PC-3 (cell line): Measurements from ENCODE around the gene CACNA1E. TPM values are rescaled to one million over a fixed set of nuclear protein-coding genes. Genes with fewer than 3 reads are reported as not detected.

Experiments used
- ATAC-seq: fragments of 200-7000 bp; cut with Tn5 transposase; 2 replicates; pipeline ENCODE4 v1.9.1; 2020; ENCODE audit warnings: mild to moderate bottlenecking, moderate library complexity
- BruUV-seq: library from RNA; stranded (reverse); fragments of 400-500 nt; replicated peaks from 2 replicates; lab custom pipeline; 2021; lab: Mats Ljungman, UMichigan
- CTCF ChIA-PET: fragments of 300-600 bp; sonication (Branson Sonifier 250); formaldehyde crosslinking; loops from one replicate; lab custom pipeline; 2022; ENCODE audit warnings: antibody characterized with exemption; lab: Charles Lee
- POLR2A ChIA-PET: fragments of 300-600 bp; sonication (Branson Sonifier 250); formaldehyde crosslinking; loops from one replicate; lab custom pipeline; 2022; ENCODE audit warnings: antibody characterized with exemption; ENCODE audit not compliant: unreplicated experiment; lab: Charles Lee
- DNase-seq: peaks from one replicate; pipeline ENCODE4 v3.0.0-alpha.2; 2015
- H2AFZ ChIP-seq: fragments of 300-600 bp; sonication (generic); 2 replicates; pipeline ENCODE4 v1.6.0; 2016; ENCODE audit warnings: antibody characterized with exemption, low read length
- H3F3A ChIP-seq: fragments of 300-600 bp; sonication (generic); one replicate; pipeline ENCODE4 v1.6.0; 2017; ENCODE audit warnings: antibody characterized with exemption, low read length, control low read depth, mild to moderate bottlenecking; ENCODE audit not compliant: unreplicated experiment
- H3K27ac ChIP-seq: fragments of 300-600 bp; sonication (generic); 2 replicates; pipeline ENCODE4 v1.5.1; 2016; ENCODE audit warnings: mild to moderate bottlenecking, low read length
- H3K27me3 ChIP-seq: fragments of 300-600 bp; sonication (generic); 2 replicates; pipeline ENCODE4 v1.6.1; 2016; ENCODE audit warnings: low read length, mixed read lengths
- H3K36me3 ChIP-seq: fragments of 300-600 bp; sonication (generic); 2 replicates; pipeline ENCODE4 v1.6.1; 2016; ENCODE audit warnings: low read depth, mixed run types, low read length, mixed read lengths
- H3K4me1 ChIP-seq: fragments of 300-600 bp; sonication (generic); 2 replicates; pipeline ENCODE4 v1.5.1; 2016; ENCODE audit warnings: low read length; ENCODE audit not compliant: insufficient read depth
- H3K4me2 ChIP-seq: fragments of 300-600 bp; sonication (generic); 2 replicates; pipeline ENCODE4 v1.6.0; 2016; ENCODE audit warnings: low read length
- H3K4me3 ChIP-seq: fragments of 300-600 bp; sonication (generic); 2 replicates; pipeline ENCODE4 v1.5.1; 2016; ENCODE audit warnings: mild to moderate bottlenecking, low read length, mixed read lengths
- H3K79me2 ChIP-seq: fragments of 300-600 bp; sonication (generic); 2 replicates; pipeline ENCODE4 v1.6.1; 2017; ENCODE audit warnings: low read length, mixed read lengths
- H3K9ac ChIP-seq: fragments of 300-600 bp; sonication (generic); 2 replicates; pipeline ENCODE4 v1.6.0; 2016; ENCODE audit warnings: mild to moderate bottlenecking, low read length
- H3K9me2 ChIP-seq: fragments of 300-600 bp; sonication (generic); replicated peaks from 2 replicates; pipeline ENCODE4 v1.6.1; 2016; ENCODE audit warnings: mixed run types, low read length, mixed read lengths
- H3K9me3 ChIP-seq: fragments of 300-600 bp; sonication (generic); 2 replicates; pipeline ENCODE4 v1.6.1; 2016; ENCODE audit warnings: low read length, mixed read lengths
- H4K20me1 ChIP-seq: fragments of 300-600 bp; sonication (generic); 2 replicates; pipeline ENCODE4 v1.6.1; 2016; ENCODE audit warnings: low read length, mixed read lengths
- EZH2 ChIP-seq: fragments of 300-600 bp; sonication (generic); IDR thresholded peaks from one replicate; pipeline ENCODE4 v1.6.1; 2017; ENCODE audit warnings: antibody characterized with exemption, mild to moderate bottlenecking, low read length; ENCODE audit not compliant: unreplicated experiment
- EZH2phosphoT487 ChIP-seq: fragments of 300-600 bp; sonication (generic); IDR thresholded peaks from 2 replicates; pipeline ENCODE4 v1.6.1; 2018; ENCODE audit warnings: mild to moderate bottlenecking, antibody characterized with exemption, low read length, borderline replicate concordance
- intact Hi-C: fragments of 100-400 bp; cut with micrococcal nuclease; formaldehyde crosslinking; loops from 2 replicates; pipeline ENCODE4 v1.9.0; 2023
- total RNA-seq: library from RNA; depleted of rRNA; stranded (reverse); fragments of >200 nt; gene quantifications from 2 replicates; pipeline ENCODE4 v1.2.3, GENCODE V29; 2014
- TF ChIP-seq, protein P1 (sequence below): fragments of 300-600 bp; sonication (generic); conservative IDR thresholded peaks from 2 replicates; pipeline ENCODE4 v1.5.1; 2017; ENCODE audit warnings: antibody characterized with exemption, low read depth, mild to moderate bottlenecking, low read length

CACNA1E gene
- total RNA-seq, 1 experiment from 2014 or later: not detected

DNA sequence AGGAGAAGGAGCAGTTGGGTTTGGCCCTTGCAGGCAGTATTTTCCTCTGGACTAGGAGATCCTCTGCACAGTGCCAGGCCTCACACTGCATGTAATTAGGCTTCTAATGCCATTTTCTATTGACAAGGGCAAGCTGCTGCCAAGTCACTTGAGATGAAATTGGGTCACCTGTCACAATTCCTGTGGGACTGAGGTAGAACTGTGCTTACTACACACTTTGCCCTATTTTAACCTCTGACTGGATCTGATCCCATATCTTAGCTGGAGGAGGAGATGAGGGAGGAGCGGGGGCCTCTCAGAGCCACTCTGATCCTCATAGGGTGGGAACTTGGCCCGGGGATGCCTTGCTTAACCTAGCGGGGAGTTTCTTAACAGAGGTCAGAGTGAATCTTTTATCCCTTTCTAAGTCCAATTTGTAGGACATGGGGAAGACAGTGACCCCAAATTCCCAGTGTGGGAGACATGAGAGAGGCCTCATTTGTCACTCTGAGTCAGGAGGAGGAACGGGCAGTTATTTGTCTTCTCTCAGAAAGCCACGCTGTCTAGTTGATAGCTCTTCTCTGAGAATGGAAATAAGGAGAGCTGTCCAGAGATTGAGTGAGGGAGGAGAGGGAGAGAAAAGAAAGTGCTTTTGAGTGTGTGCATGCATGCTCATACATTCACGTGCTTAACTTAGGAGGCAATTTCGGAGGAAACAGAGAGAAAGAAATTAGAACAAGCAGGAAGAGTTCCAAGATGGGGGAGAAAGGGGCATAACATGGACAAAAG is 121.3 kb downstream of the CACNA1E start:
- Histone ChIP-seq H3F3A (no peaks in the 10 kb centered on the region), H3K9ac (no peak overlapping the region), H3K4me3 (no peak overlapping the region), H2AFZ (no peak overlapping the region), H3K79me2 (no peaks in the 10 kb centered on the region), H3K36me3 (no peaks in the 10 kb centered on the region), H3K27ac (no peak overlapping the region), H3K9me2 (no peaks in the 10 kb centered on the region), H3K9me3 (no peaks in the 10 kb centered on the region), H4K20me1 (no peaks in the 10 kb centered on the region), H3K4me2 (no peak overlapping the region), H3K4me1 (no peaks in the 10 kb centered on the region), H3K27me3 (no peaks in the 10 kb centered on the region)
- intact Hi-C loops: no loop called here
- DNase-seq (no peak), ATAC-seq (no peak)
- ChIA-PET POLR2A (no interaction called here), CTCF (no interaction called here)
- no peak for TF ChIP-seq EZH2
- no peak for TF ChIP-seq EZH2phosphoT487
- TF ChIP-seq, protein P1, sequence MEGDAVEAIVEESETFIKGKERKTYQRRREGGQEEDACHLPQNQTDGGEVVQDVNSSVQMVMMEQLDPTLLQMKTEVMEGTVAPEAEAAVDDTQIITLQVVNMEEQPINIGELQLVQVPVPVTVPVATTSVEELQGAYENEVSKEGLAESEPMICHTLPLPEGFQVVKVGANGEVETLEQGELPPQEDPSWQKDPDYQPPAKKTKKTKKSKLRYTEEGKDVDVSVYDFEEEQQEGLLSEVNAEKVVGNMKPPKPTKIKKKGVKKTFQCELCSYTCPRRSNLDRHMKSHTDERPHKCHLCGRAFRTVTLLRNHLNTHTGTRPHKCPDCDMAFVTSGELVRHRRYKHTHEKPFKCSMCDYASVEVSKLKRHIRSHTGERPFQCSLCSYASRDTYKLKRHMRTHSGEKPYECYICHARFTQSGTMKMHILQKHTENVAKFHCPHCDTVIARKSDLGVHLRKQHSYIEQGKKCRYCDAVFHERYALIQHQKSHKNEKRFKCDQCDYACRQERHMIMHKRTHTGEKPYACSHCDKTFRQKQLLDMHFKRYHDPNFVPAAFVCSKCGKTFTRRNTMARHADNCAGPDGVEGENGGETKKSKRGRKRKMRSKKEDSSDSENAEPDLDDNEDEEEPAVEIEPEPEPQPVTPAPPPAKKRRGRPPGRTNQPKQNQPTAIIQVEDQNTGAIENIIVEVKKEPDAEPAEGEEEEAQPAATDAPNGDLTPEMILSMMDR: no peak
- BruUV-seq: no TSS peak

- H3K9ac ChIP-seq: no peak overlapping the region
- no peak overlapping the region for H3K4me3 ChIP-seq
- POLR2A ChIA-PET: no interaction called here
- intact Hi-C loops: no loop called here
- H3K9me3 ChIP-seq: no peaks in the 10 kb centered on the region
- no peaks in the 10 kb centered on the region for H3K79me2 ChIP-seq
- no peaks in the 10 kb centered on the region for H3K36me3 ChIP-seq
- no peaks in the 10 kb centered on the region for H3K9me2 ChIP-seq
- DNase-seq (no peak), ATAC-seq (no peak)
- no peaks in the 10 kb centered on the region for H3F3A ChIP-seq
- CTCF ChIA-PET: no interaction called here
- H3K4me1 ChIP-seq: no peaks in the 10 kb centered on the region
- TF ChIP-seq, protein P1: no peak
- TF ChIP-seq EZH2 (no peak), EZH2phosphoT487 (no peak)
- H4K20me1 ChIP-seq: no peaks in the 10 kb centered on the region
- no peak overlapping the region for H3K27ac ChIP-seq
- no peaks in the 10 kb centered on the region for H3K27me3 ChIP-seq
- BruUV-seq: no TSS peak
- no peak overlapping the region for H2AFZ ChIP-seq
- no peak overlapping the region for H3K4me2 ChIP-seq
Observed at GRCh38 chr1:181607524-181607923, 124.2 kb downstream of the CACNA1E start.

DNA sequence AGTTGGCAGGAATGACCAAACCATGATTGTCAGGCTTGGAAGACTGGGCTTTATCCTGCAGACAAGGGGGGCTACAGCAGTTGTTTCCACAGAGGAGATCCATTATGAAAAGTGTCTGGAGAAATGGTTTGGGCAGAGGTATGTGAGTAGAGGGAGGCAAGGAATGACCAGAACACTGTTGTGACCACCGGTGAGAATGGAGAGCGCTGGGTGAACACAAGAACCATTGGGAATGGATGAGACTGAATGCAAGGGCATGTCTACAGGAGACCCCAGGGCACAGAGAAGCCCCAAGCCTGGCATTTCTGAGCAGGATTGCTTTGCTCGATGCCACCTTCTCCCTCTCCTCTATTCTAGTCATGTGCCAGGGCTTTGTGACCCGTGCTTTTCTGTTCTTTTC is 125.1 kb downstream of the CACNA1E start:
- H2AFZ ChIP-seq: no peak overlapping the region
- CTCF ChIA-PET: no interaction called here
- no peaks in the 10 kb centered on the region for H3F3A ChIP-seq
- no peak overlapping the region for H3K9ac ChIP-seq
- no peaks in the 10 kb centered on the region for H3K79me2 ChIP-seq
- intact Hi-C loops: no loop called here
- DNase-seq (no peak), ATAC-seq (no peak)
- H3K36me3 ChIP-seq: no peaks in the 10 kb centered on the region
- no peaks in the 10 kb centered on the region for H3K4me1 ChIP-seq
- no peaks in the 10 kb centered on the region for H3K9me3 ChIP-seq
- no peak overlapping the region for H3K27ac ChIP-seq
- H3K4me2 ChIP-seq: no peak overlapping the region
- no peaks in the 10 kb centered on the region for H3K9me2 ChIP-seq
- no peaks in the 10 kb centered on the region for H4K20me1 ChIP-seq
- H3K4me3 ChIP-seq: no peak overlapping the region
- POLR2A ChIA-PET: no interaction called here
- BruUV-seq: no TSS peak
- TF ChIP-seq, protein P1: no peak
- TF ChIP-seq EZH2phosphoT487 (no peak), EZH2 (no peak)
- no peaks in the 10 kb centered on the region for H3K27me3 ChIP-seq
